Choroid plexus epithelial cell (primary cell): ENCODE results near the gene ARFGEF3.

ENCODE experiments used
- DNase-seq: peaks from one replicate; pipeline ENCODE4 v3.0.0-alpha.2; 2010; ENCODE audit warnings: low read depth
- H3K4me3 ChIP-seq: 2 replicates; pipeline ENCODE4 v1.5.1; 2011; ENCODE audit warnings: low read depth, mild to moderate bottlenecking, control low read depth, low read length, moderate library complexity
- TF ChIP-seq, protein P1 (sequence below): conservative IDR thresholded peaks from 2 replicates; pipeline ENCODE4 v1.5.1; 2011; ENCODE audit warnings: low read depth, mild to moderate bottlenecking, control low read depth, inconsistent platforms, low read length, moderate library complexity

ARFGEF3 gene

DNA sequence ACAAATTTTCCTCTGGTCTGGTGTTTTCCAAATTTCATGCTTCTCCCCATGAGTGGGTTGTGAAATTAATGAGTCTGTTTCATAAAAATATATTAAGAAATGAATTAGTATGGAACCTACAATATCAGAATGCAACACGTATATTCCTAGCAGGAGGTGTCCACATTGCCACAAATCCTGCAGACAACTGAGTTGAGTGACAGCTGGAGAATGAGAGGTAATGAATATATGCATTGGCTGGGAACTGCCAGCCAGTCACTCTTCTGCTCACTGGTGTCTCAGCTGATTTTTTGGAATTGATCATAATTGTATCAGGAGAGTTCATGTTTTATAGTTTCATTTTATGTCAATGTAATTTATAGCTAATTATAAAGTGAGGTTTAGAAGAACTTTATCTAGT is 6.3 kb upstream of the ARFGEF3 start:
- TF ChIP-seq, protein P1, sequence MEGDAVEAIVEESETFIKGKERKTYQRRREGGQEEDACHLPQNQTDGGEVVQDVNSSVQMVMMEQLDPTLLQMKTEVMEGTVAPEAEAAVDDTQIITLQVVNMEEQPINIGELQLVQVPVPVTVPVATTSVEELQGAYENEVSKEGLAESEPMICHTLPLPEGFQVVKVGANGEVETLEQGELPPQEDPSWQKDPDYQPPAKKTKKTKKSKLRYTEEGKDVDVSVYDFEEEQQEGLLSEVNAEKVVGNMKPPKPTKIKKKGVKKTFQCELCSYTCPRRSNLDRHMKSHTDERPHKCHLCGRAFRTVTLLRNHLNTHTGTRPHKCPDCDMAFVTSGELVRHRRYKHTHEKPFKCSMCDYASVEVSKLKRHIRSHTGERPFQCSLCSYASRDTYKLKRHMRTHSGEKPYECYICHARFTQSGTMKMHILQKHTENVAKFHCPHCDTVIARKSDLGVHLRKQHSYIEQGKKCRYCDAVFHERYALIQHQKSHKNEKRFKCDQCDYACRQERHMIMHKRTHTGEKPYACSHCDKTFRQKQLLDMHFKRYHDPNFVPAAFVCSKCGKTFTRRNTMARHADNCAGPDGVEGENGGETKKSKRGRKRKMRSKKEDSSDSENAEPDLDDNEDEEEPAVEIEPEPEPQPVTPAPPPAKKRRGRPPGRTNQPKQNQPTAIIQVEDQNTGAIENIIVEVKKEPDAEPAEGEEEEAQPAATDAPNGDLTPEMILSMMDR: no peak
- H3K4me3 ChIP-seq: no peak overlapping the region
- no peak for DNase-seq

DNA sequence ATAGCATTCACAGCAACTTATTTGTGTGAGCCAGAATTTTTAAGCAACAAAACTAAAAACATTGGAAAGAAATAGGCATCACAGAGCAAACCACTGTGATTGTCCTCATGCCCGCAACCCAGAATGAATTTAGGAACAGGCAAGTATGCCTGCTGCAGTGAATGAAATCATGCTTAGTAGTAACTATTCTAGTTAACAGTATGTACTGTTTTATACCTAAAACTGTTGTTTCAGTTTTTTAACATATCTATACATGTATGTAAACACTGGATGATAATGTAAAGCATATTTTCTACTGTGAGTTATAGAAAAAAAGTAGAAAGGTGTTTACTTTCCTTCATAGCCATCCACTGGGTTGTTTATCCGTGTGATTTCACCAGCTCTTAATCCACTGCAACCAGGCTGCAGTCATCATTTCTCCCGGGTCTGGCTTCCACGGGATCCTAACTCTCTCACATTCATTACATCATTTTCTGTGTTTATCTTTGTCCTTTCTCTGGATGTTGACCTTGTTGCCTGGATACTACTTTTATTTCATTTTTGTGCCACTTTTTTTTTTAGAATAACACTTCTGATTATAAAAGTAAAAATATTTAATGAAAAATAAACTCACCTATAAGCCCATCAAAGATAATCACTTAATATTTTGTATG is 3.6 kb upstream of the ARFGEF3 start:
- TF ChIP-seq, protein P1: no peak
- H3K4me3 ChIP-seq: no peak overlapping the region
- DNase-seq: peak; percentile 14

DNA sequence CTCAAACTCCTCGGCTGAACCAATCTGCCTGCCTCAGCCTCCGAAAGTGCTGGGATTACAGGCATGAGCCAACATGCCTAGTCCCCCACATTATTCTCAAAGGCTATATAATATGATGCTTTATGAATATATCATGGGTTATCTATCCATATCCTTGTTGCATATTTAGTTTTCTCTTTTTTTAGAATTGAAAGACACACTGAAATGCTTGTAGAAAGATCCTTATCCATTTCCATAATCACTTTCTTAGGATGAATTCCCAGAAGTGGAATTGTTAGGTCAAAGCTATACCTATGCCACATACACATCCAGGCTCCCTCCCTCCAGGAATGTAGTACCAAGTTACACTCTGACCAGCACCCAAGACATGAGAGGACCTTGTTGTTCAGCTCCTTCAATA is 2.5 kb upstream of the ARFGEF3 start:
- TF ChIP-seq, protein P1: no peak
- no peak overlapping the region for H3K4me3 ChIP-seq
- no peak for DNase-seq

DNA sequence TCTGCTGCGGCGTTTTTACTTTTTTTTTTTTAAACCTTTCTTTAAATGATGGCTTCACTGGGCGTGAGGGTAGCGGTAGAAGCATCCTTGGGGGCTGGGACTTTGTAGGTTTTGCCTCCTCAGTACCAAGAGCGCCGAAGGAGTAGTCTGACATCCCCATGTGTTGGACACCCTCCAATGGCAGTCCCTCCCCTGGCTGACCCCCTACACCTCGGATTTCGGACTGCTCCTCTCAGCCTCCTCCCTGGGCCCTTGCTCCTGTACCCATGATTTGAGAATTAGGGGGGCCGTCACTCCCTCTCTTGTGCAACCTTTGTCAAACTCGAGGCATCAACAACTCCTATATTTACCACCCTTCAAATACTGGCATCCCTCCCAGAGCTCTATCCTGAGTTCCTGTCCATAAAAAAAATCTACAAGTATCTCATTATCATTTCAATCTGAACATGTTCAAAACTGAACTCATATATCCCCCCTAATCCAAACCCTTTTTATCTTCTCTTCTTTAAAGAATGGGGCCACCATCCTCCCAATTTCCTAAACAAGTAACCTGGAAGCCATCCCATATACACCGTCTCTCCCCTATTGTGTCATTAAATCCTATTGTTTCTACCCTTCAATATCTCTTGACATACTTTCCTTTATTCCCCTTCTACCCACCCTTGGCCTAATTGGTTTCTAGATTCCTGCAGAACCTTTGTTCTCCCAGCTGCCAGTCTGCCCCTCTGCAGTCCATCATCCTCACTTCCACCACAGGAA is 1.2 kb upstream of the ARFGEF3 start:
- DNase-seq: no peak
- H3K4me3 ChIP-seq: no peak overlapping the region
- TF ChIP-seq, protein P1: no peak

DNA sequence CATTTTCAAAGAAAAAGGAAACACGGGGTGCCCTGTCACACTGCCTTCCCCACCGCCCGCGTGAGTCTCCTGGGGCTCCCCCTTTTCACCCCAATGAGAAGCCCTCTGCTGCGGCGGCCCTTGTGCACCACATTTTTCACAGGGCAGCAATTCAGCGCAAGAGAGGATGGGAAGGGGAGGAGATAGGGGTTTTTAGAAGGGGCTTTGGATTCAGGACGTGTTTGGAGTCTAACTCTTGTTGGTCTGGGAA is 726 bp upstream of the ARFGEF3 start:
- DNase-seq: no peak
- TF ChIP-seq, protein P1: no peak
- no peak overlapping the region for H3K4me3 ChIP-seq

DNA sequence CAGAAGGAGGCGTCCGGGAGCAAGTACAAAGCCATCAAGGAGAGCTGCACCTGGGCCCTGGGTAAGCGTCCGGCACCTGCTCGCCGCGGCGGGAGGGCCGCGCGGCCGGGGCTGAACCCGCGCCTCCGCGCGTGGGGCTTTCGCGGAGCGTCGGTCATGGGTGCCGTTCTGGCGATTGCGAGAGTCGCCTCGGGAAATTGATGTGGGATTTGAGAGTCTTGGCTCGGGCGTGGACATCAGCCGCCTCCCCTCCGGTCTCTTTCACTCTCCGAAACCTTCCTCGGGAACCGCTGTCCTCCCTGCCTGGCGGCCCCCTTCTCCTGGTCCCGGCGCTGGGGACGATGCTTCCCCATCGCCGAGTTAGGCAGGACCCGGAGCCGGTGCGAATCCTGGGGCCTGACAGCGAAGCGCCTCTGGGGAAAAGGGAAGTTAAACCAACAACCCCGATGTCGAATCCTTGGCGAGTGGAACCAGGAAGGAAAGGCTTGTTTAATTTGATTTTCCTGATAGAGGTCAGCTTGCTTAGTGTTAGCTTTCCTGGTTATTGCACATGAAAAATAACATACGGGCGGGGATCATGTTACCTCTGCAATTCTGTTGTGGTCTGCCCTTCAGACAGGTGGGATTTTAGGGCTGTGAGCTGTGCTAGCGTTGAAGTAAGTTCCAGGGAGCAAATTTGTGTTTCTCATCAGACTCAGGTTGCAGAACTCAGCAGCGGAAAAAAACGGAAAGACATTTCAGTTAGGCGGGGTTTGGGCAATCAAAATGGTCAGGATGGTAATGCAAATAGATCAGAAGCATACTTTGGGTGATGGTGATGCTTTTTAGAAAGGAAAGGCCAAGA is 594 bp downstream of the ARFGEF3 start:
- peak overlapping the region; percentile 49 for H3K4me3 ChIP-seq
- TF ChIP-seq, protein P1: no peak
- no peak for DNase-seq
